Measurements from ENCODE around the gene TRAF4.

TRAF4 gene, protein sequence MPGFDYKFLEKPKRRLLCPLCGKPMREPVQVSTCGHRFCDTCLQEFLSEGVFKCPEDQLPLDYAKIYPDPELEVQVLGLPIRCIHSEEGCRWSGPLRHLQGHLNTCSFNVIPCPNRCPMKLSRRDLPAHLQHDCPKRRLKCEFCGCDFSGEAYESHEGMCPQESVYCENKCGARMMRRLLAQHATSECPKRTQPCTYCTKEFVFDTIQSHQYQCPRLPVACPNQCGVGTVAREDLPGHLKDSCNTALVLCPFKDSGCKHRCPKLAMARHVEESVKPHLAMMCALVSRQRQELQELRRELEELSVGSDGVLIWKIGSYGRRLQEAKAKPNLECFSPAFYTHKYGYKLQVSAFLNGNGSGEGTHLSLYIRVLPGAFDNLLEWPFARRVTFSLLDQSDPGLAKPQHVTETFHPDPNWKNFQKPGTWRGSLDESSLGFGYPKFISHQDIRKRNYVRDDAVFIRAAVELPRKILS

DNA sequence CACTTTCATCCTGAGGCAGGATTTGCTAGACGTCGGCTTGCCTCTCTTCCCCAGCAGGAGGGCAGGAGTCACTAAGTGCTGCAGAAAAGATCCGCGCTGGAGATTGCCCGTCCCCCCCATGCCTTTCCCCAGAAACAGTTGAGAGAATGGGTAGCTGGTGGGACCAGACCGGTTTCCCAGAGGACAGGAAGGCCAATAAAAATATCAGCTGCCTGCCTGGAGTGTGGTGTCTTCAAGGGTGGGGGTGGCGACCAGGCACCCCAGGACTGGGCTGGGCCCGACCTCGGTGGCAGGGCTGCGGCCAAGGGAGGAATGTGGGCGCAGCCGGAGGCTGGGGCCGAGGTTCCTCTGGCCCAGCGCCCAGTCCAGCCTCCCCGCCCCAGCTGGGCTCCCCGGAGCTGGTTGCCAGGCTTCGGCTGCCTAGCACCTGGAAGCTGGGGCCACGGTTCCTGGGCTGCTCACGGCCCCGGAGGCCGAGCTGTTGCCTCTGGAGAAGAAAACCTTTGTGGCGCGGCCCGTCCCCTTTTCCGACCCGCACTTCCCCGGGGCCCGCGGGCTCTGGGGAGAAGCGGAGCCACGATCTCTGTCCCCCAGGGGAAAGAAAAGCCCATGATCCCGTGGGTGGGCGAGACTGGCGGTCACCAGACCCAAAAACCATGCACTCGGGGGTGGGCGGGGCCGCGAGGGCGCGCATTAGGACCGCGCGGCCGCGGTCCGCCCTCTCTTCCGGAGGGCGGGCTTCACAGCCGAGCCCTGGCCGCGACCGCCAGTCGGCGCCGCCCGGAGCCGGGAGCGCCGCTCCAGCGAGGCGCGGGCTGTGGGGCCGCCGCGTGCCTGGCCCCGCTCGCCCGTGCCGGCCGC, at the start of gene TRAF4:
TRAF4 (plus strand) TSS at position 769 of the 861 bp plus-strand sequence. CDS start 102 bp downstream, outside the sequence.
- peak; percentile 65 to 66 for DNase-seq

- no peak for DNase-seq
Measured at GRCh38 chr17:28698253-28698941, 45.4 kb upstream of the TRAF4 start.

DNA sequence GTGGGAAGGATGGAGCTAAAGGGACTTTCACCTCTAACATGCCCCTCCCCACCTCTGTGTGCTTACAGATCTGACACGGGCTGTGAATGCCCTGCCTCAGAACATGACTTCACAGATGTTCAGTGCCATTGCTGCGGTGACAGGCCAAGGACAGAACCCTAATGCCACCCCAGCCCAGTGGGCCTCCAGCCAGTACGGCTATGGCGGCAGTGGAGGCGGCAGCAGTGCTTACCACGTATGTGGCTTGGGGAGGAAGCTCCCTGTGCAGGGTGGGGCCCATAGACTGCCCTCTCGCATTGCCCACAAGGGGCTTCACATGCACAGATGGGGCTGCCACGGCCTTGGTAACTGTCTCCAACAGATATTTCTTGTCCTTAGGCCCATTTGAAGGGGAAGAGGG, 43.5 kb upstream of the TRAF4 start:
- no peak for DNase-seq

- DNase-seq, result no peak
Measured at GRCh38 chr17:28700830-28701492, 42.9 kb upstream of the TRAF4 start.

DNA sequence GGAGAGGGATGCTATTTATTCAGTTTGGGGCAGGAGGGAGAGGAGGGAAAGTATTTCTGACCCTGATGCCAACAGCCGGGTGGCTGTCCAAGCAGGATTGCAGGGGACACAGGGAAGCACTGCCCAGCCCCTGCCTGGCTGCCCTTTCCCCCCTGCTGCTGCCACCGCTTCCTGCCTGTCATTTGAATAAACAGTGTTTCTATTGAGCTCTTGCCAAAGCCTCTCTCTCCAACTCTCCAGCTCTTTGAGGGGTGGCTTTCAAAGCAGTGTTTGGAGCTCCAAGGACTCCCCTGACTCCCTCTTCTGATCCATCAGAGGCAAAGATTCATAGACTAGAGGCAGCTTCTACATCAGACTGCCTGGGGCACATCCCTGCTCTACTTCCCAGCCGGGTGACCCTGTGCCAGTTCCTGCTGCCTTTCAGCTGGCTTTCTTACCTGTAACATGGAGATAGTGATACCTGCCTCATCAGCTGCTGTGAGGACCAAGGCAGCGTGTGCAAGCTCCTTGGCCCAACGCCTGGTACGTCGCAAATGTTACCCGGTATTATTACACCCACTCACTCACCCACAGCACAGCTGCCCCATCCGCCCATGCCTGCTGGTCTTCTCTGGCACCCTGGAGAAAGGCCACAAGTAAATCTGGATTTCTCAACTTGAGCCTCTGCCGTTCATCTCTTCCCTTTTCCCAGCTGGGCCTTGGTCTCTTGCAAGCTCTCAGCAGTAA, 41.6 kb upstream of the TRAF4 start:
- no peak for DNase-seq

GRCh38 chr17:28702752-28703150, 41.1 kb upstream of the TRAF4 start:
- no peak for DNase-seq

DNA sequence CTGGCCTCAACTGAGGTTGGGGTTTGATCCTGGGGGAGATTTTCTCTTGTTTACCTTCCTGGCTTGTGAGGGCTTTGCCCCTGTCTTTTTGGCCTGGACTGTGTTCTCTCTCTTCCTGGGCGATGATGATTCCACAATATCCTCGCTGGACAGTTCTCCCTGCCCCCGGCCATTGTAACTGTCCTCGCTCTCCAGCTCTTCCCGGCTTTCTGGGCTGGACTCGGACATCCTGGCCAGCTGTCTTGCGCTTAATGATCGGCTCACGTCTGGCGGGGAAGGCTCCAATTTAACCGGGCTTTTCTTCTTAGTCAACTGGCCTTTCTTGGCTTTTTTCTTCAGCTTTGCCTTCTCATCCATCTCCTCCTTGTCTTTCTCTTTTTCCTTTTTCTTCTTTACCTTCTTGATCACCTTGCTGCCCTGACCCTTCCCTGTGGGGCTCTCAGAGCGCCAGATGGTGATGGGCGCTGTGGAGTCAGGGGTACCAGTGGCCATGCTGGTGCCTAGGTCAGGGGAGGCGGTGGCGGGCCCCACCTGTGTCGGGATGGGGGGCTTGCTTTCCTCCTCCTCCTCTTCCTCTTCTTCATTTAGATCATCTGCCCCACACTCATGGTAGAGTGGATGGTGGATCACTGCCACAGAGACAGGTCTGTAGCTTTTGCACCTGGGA, 40.1 kb upstream of the TRAF4 start:
- DNase-seq, result no peak

DNA sequence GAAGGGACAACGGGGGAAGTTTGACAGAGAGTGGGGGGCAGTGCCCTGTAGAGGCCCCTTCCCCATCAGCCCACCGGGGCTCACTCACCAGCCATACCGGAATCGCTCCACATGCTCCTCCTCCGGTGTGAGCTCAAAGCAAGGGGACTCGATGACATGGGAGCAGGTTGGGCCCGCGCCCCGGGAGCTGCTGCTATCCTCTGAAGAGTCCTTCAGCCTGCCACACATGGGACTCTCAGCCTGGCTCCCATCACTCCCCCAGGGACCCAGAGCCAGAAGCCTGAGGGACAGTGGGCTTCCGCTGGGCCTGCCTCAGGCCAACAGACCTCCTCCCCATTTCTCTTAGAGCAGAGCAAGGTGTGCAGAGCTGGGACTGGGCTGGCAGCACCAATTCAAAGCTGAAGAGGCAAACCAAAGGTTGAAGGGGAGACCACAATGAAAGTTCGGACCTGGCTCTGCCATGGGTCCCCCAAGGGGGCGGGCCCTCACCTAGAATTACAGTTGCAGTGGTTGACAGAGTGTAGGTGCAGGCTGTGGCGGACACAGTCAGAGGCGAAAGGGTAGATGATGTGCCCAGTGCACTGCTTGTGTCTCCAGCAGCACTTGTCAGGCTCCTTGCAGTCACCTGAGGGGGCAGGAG, 39.5 kb upstream of the TRAF4 start:
- no peak for DNase-seq

DNA sequence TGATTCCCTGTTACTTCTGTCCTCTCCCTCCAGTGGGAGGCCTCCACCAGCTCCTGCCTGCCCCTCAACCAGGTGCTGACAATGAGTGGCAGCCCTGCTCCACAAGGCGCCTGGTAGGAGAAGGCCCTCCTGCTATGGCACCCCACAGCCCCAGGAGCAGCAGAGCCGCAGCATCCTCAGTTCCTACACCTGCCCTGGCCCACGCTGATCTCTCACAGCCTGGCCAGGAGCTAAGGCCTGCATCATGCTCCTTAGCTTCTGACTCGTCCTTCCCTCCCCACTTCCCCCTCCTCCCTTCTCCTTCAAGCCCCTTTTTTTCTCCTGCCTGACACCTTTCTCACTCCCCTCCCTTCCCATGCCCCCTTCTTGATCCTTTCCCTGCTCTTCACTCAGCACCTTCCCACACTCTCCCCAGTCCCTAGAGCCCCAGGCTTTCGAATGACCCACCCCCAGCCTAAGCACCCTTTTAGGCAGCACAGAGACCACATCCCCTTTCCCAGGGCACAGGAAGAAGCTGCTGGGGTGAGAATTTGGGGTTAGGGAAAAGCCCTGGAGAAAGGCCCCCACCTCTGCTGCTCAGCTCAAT, 38.6 kb upstream of the TRAF4 start:
- DNase-seq, result no peak

DNA sequence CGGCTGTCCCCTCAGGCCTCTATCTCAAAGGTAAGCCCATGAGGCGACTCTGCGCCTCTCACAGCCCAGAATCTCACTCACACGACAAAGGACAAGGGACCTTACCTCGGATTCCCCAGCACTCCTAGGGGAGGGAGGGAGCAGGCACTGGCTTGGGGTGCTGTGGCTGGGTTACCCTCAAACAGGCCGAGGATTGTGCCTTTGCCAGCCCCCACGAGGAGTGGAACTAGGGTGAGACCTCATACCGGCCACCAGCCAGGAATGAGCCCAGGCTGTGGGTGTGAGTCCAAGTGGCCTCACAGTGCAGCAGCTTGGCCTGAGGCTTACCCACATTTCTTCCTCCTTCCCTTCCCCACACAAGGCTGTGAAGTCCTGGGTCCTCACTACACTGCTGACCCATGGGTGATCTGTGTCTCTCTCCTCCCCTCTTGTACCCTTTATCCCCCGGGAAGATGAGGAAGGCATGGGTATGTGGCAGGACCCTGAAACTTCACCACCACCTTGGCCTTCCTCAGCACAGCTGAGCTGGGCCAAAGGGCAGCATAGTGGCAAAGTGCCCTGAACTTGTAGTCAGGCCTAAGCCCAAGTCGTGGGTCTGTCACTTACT, 38.0 kb upstream of the TRAF4 start:
- no peak for DNase-seq

DNA sequence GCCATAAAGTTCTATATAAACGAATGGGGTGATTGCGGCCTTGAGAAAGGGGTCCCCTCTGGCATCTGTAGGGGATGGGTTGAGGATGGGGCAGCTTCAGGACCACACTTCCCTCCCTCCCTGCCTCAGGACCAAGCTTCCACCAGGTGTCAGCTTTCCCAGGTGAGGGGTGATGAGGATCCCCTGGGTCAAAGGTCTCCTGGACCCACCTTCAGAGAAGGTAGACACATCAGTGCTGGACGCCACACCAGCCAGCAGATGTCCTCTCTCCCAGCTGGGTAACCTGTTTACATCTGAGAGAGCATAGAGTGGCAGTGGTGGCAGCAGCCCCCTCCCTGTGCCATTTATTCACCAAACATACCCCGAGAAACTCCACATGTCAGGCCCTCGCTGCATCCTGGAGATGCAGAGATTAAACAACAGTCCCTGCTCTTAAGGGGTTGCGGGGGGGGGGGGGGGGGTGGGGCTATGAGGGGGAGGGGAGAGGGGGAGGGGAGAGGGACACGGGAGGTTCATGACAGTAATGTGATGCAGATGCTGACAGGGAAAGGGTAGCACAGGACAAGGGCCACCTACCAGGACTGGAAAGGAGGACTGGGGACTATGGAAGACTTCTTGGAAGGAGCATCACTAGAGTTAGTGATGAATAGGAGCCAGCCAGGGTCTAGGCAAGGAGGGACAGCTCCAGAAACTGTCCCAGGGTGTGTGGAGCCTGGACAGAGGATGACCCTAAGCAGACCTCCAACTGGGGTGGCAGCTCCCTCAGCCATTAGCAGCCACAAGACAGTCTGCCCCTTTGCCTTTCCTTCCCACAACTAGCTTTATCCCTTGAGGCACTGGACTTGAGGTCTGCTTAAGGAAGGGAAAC, 37.1 kb upstream of the TRAF4 start:
- DNase-seq, result no peak

- DNase-seq, result no peak
Measured at GRCh38 chr17:28707339-28707720, 36.5 kb upstream of the TRAF4 start.

GRCh38 chr17:28710861-28711722, 32.7 kb upstream of the TRAF4 start:
- peak; percentile 76 to 85 for DNase-seq

- no peak for DNase-seq
Measured at GRCh38 chr17:28711723-28712031, 32.1 kb upstream of the TRAF4 start, which contains the start of gene PROCA1. PROCA1 (minus strand) TSS chr17:28711888; CDS start chr17:28711660, 228 bp downstream.

- DNase-seq, result no peak
Measured at GRCh38 chr17:28712032-28712704, 31.6 kb upstream of the TRAF4 start.

GRCh38 chr17:28712705-28713415, 31.0 kb upstream of the TRAF4 start:
- DNase-seq, result no peak

GRCh38 chr17:28714281-28714680, 29.5 kb upstream of the TRAF4 start:
- no peak for DNase-seq
